Measurements from ENCODE around the gene COBLL1.

Gene COBLL1

GRCh38 chr2:164816046-164816445, 25.6 kb downstream of the COBLL1 start:
- no peak for DNase-seq

- no peak for DNase-seq
Observed at GRCh38 chr2:164815071-164815793, 26.4 kb downstream of the COBLL1 start.

DNA sequence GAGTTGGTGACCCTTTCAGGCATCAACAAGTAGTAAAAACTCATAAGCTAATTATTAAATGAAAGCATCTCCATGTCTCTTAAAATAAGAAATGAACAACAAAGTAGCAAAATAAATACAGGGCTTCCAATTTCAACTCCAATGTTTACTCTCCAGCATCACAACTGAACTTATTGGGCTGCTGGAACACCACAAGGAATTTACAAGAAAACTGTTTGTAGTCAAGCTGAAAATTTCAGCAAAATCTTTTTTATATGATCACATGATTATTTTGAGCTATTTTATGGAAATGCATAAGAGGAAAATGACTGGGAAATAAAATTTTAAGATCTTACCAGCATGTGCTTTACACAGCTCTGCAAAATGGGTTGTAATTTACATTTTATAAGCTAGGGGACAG, 28.1 kb downstream of the COBLL1 start:
- no peak for DNase-seq

DNA sequence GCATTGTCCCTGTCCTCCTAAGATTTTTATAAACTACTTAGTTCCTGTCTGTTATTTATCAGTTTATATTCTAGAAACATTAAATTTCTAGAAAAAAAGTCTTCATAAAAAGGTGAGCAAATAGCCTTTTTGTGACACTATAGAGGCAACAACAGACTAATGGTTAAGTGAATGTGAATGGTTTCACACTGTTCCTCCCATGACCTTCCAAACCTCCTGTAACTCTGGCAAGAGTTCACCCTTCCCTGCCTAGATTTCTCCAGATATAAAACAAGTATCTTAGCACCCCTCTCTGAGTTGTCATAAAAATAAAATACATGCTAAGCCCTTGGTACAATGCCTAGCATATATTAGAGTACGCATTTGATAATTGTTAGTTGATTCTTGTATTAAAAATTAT, 29.2 kb downstream of the COBLL1 start:
- DNase-seq: no peak

- DNase-seq: no peak
Observed at GRCh38 chr2:164811819-164812218, 29.8 kb downstream of the COBLL1 start.

DNA sequence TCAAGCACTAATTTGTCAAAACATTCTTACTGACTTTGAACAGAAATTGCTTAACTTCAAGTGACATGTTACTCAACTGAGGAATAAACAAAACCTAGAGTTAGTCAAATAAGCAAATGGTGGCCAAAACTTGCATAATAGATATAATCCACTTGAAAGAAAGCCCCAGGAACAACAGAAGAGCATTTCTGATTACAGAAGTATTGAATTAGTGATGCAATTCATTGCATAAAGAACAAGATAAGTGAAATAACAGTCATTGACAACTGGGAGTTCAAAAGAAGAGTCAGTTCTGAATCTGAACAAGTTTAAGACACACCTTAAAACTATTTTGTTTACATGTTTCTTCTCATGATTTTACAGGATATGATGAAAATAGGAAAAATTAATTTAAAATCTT, 30.8 kb downstream of the COBLL1 start:
- no peak for DNase-seq

- no peak for DNase-seq
Observed at GRCh38 chr2:164808776-164809175, 32.8 kb downstream of the COBLL1 start.

GRCh38 chr2:164803776-164804466, 37.7 kb downstream of the COBLL1 start:
- DNase-seq: no peak

- DNase-seq: no peak
Observed at GRCh38 chr2:164802095-164802707, 39.4 kb downstream of the COBLL1 start.

DNA sequence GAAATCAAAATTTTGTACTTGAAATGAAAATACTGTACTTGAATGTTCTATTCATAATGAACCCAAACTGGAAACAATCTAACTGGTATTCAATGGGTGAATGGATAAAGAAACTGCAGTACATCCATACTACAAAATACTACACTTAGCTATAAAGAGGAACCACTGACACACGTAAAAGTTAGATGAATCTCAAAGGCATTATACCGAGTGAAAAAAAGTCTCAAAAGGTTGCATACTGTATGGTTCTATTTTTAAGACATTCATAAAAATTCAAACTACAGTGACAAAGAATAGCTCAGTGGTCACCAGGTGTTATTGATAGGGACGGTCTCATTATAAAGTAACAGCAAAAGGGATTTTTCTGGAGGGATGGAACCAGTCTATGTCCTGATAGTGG, 41.1 kb downstream of the COBLL1 start:
- no peak for DNase-seq

GRCh38 chr2:164797627-164798026, 44.0 kb downstream of the COBLL1 start:
- DNase-seq: no peak

GRCh38 chr2:164796999-164797398, 44.6 kb downstream of the COBLL1 start:
- DNase-seq: no peak

- DNase-seq: no peak
Observed at GRCh38 chr2:164794432-164795231, 47.0 kb downstream of the COBLL1 start.

- DNase-seq: no peak
Observed at GRCh38 chr2:164794016-164794415, 47.6 kb downstream of the COBLL1 start.

GRCh38 chr2:164793529-164793928, 48.1 kb downstream of the COBLL1 start:
- DNase-seq: no peak

DNA sequence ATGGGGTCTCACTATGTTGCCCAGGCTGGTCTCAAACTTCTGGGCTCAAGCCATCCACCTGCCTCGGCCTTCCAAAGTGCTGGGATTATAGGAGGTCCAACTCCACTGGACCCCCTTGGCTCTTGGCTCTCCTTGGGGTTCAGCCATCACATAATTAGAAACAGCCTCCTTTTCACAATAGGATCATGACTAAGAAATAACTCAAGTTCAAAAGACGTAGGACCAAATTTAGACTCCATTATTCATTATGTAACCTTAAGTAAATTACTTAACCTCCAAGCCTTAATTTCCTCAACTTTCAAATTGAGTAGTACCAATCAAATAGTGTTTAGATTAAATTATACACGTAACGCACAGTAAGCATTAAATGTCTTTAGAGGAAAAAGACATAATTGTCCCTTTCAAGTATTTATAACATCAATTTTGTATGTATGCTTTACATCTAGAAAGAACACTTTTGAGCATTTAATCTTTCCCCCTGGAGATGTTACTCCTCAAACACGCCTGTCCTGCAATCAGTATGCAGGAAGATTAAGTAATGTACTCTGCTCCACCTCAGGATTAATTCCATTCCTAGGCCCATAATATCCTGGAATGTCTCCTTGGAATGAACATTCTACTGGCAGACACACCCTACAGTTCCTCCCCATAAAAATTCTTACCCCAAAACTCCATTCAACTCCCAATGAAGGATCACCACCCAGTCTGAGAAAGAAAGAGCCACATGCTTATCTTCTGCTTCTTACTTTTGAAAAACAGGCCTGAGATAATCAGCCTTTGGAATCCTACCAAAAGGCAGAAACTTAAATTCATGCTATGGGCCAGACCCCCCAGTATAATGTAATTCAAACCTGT, 49.1 kb downstream of the COBLL1 start:
- DNase-seq: no peak

GRCh38 chr2:164789968-164790367, 51.7 kb downstream of the COBLL1 start:
- no peak for DNase-seq

DNA sequence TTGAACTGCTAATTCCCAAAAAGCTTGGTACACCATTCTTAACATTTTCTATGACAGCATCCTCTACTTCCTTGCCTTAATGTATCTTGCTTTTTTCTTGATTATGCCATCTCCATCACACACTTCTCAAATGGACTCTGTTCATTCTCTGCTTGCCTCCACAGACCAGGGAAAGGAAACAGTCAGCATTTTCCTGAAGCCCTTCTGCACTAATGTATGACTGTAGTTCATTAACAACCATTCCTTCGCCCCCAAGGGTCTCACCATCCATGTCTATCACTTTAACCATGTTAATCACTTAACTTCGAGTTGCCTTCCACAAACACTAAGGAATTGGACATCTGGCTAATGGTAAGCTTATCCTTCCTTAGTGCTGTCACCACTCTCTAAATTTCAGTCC, 54.8 kb downstream of the COBLL1 start:
- no peak for DNase-seq

DNA sequence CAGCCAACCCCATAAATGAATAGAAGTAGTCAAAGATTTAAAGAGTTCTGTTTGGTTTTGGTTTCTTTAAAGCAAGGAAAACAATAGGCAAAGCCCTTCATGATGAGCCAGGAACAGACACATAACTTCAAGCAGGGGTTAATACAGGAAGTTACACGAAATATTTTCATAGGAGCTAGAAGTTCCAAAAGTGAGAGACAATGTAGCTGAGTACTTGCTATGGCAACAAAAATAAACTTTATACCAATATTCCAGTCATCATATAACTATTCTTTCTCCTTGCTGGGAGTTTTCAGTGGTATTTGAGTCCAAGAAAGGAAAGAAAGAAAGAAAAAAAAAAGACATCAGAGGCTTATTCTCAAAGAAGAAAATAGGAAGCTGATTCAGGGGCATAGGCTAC, 56.2 kb downstream of the COBLL1 start:
- no peak for DNase-seq

DNA sequence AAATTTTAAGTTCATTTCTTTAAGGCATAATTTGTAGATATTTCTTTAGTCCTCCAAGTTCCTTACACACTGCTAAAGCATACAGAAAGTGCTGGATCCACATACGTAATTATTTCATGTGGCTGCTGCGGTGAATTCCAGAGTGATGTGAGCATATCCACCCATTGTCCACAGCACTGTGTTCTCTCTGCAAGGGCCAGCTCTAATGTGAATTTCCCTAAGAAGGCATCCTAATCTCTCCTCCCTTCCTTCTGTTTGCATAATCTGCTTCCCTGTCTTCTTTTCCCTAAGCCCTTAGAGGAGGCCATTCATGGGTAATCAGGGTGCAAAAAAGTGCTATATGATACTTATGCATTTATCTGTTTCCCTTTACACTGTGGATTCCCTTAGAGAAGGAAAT, 57.2 kb downstream of the COBLL1 start:
- no peak for DNase-seq

DNA sequence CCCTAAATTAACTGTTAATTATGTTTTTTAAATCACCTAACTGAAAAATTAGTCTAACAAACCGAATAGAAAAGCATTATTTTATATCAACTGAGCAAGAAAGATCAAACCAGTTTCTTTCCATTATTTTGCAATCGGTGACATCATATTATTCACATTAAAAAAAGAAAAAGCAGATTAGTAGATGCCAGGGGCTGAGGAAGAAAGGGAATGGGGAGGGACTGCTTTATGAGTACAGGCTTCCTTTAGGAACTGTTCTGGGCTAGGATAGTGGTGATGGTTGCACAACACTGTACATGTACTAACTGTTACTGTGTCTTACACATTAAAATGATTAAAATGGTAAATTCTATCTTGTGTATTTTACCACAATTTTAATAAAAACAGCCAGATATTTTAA, 59.3 kb downstream of the COBLL1 start:
- no peak for DNase-seq

DNA sequence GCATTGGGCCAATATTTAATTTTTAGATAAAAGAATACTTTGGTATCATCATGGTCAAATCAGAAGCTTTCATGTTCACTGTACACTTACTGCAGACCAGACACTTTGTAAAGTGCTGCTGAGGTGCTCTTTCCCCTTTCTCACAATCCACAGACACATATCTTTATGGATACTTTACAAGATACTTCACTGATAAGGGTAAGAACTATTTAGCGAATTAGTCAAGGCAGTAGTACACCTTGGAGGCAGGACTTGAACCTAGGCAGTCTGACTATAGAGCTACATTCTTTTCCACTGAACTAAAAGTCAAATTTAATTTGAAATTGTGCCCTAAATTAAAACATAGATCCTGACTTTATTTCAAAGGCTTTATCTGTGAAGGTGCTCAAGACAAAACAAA, 60.2 kb downstream of the COBLL1 start:
- no peak for DNase-seq

Data from NCI-H345 (cell line).